HG02571 (cell line): ENCODE results near the gene RAF1.
"Not testable (repeated sequence)": the region's sequence is repeated elsewhere in the genome, so short reads cannot be mapped to it uniquely, and the experiment has no call there.

ENCODE experiments used
- ATAC-seq: cut with Tn5 transposase; IDR thresholded peaks from one replicate; pipeline ENCODE4 v1.9.1; 2021; ENCODE audit warnings: mild to moderate bottlenecking, moderate library complexity; ENCODE audit not compliant: unreplicated experiment

RAF1 gene

GRCh38 chr3:12663936-12664908 lies at the start of gene RAF1:
RAF1 (minus strand) TSS chr3:12664117; CDS start chr3:12618721, 45,396 bp downstream.
- ATAC-seq, result peak; percentile 88

DNA sequence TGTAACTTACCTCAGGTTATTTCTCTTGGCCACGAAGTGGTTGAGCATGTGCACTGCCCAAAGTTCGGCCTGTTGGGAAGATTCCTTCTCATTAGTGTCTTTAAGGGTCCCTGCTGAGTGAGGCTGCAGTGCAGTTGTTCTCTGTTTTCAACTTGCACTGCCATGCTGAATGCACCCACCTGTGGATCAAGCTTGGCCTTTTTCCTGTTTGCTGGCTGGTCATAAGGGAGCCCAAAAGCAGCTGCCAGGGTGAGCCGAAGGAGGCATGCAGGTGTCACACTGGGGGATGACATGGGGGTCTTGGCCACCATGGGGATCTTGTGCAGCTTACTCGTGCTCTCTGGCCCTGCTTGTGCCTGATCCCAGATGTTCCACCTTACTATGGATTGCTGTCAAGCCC lies 46.1 kb upstream of the RAF1 start:
- ATAC-seq, result no peak

- ATAC-seq, result no peak
These were observed 45.4 kb upstream of the RAF1 start for GRCh38 chr3:12709334-12709733.

DNA sequence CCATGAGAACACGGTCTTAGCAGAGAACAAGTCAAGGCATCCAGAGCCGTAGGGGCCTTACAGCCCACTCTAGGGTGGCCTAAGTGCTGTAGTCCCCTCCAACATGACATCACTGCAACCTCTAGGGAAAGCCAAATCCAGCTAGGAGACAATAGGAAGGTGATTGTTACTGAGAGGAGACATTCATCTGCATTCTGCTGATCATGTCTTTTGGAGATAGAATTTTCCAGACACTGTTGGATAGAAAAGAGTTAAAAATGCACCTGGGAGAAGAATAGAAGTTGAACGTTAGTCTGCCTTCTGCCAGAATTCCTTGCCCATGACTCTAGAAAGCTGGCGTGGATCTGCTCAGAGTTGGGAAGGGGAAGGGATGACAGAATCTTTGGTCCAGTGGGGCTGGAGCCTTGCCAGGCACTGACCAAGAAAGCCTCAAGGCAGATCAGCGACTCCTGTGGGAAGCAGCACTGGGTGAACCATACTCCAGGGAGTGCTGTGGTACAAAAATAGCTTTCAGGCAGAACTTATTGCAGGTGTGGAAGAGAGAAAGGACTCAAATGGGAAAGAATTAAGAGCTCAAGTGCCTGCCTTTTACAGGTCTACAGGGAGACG lies 44.8 kb upstream of the RAF1 start:
- no peak for ATAC-seq

DNA sequence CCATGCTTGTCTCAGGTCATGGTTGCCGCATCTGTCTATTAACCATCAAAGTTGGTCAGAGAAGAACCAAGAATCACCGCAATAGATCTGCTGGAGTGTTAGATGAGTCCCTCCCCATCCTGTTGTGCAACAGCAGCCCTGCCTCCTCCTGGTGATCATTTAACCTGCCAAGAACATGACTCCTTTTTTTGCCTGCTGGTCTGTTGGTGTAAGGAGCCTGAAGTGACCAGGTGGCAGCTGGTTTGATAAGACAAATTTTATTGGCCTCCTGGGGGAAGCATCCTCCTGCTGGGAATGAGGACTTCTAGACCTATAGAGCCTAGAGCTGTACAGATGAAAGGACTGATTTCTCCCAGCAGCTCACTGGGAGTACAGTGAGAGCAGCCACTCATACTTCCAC lies 43.5 kb upstream of the RAF1 start:
- no peak for ATAC-seq

DNA sequence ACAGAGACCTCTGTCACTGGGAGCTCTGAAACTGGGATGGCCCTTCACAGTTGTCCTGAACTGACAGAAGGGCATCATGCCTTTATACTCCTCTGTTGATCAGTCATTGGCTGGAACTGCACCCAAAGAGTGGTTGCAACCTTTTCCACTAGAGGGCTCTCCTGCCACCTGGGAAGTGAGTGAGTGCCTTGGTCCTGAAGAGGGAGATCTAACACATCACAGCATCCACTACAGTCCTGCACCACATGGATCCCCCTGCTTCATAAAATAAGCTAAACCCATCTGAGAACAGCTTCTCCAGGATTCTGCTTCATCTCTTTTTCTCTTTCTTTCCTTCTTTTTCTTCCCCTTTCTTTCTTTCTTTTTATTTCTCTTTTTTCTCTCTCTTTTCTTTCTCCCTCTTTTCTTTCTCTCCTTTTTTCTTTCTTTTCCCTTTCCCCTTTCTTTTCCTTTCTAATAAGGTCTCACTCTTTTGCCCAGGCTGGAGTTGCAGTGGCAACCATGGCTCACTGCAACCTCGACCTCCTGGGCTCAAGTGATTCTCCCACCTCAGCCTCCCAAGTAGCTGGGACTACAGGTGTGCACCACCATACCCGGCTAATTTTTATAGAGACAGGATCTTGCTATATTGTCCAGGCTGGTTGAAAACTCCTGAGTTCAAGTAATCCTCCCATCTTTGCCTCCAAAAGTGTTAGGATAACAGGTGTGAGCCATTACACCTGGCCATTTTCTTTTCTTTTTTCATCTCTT lies 42.8 kb upstream of the RAF1 start:
- peak; percentile 75 for ATAC-seq

DNA sequence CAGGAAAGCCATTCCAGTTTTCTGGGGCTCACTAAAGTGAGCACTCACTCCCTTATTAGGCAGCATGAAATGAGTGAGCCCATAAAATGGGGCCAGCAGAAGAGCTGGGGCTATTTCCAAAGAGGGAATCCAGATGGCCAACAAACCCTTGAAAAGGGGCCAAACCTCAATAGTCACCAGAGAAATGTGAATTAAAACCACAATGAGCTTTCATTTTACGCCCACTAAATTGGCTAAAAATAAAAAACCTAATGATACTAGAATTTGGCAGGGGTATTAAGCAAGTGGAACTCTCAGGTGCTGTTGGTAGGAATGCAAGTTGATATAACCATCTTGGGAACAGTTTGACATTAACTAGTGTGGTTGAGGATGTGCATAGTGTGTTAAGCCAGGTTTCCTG lies 42.1 kb upstream of the RAF1 start:
- ATAC-seq, result no peak

GRCh38 chr3:12705374-12705926 lies 41.5 kb upstream of the RAF1 start:
- no peak for ATAC-seq

DNA sequence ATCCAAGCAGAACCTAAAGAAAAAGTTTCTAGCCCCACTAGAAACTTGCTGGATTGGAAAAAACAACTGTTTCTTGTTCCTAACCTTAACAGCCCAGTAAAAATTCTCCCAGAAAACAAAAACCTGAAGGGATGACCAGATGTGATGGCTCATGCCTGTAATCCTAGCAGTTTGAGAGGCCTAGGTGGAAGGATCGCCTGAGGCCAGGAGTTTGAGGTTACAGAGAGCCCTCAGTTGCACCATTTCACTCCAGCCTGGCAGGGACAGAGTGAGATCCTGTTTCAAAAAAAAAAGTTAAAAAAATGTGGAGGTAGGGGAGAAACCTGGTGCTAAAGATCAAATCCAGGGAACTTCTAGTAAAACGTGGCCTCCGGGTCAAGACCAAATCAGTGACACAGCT lies 38.6 kb upstream of the RAF1 start:
- no peak for ATAC-seq

GRCh38 chr3:12701601-12702000 lies 37.7 kb upstream of the RAF1 start:
- ATAC-seq, result not testable (repeated sequence)

GRCh38 chr3:12700800-12701199 lies 36.9 kb upstream of the RAF1 start:
- ATAC-seq, result no peak

DNA sequence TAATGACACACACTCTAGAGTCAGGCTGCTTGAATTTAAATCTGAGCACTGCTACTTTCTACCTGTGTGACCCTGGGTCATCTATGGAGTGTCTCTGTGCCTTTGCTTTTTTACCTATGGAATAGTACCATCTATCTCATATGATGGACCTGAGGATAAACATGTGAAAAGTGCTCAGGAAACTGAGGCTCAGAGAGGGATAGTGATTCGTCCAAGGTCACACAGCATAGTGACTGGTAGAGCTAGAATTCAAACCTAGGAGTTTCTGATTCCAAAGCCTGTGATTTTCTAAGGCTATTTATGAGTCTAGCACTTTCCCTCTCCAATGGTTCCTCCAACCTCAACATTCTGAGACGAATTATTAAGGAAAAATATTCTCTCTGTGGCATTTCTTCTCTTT lies 32.0 kb upstream of the RAF1 start:
- ATAC-seq, result no peak

GRCh38 chr3:12695112-12695511 lies 31.2 kb upstream of the RAF1 start:
- ATAC-seq, result no peak

DNA sequence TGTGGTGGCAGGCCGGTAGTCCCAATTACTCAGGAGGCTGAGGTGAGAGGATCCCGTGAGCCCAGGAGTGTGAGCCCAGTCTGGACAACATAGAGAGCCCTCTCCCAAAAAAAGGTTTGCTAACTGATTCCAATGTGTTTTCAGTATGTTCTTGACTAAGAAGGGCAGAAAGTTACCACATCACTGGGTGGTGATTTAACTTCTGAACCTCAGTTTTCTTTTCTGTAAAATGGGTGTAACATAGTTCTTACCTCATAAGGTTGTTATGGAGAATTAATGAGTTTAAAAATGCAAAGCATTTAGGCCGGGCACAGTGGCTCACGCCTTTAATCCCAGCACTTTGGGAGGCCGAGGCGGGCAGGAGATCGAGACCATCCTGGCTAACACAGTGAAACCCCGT lies 28.5 kb upstream of the RAF1 start:
- ATAC-seq, result no peak

DNA sequence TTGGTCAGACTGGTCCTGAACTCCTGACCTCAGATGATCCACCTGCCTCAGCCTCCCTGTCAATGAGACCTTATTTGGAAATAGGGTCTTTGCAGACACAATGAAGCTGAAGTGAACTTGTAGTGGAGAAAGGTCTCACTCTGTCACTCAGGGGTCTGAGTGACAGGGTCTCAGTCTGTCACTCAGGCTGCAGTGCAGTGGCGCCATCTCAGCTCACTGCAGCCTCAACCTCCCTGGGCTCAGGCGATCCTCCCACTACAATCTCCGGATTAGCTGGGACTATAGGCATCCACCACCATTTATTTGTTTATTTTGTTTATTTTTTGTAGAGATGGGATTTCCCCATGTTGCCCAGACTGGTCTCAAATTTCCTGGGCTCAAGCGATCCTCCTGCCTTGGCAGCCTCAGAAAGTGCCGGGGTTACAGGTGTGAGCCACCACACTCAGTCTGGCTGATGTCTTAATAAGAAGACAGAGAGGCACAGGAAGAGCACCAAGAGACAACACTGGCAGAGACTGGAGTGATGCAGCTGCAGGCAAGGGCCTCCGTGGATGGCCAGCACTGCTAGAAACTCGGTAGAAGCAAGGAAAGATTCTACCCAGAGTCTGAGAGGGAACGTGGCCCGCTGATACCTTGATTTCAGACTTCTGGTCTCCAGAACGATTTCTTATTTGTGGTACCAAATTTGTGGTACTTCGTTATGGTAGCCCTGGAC lies 26.2 kb upstream of the RAF1 start:
- no peak for ATAC-seq

- no peak for ATAC-seq
These were observed 24.0 kb upstream of the RAF1 start for GRCh38 chr3:12687948-12688347.

DNA sequence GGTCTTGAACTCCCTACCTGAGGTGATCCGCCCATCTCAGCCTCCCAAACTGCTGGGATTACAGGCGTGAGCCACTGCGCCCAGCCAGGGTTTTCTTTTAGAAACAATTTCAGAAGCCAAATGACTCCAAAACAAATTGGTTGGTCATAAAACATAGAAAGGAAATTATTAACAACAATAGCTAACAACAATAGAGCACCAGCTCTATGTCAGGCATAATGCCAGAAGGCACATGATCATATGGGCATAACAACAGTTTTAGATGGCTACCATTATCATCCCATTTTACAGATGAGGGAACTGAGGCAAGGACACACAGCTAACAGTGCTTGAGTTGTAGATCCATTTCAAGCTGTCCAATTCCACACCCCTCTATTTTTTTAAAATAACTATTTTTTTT lies 22.2 kb upstream of the RAF1 start:
- no peak for ATAC-seq

DNA sequence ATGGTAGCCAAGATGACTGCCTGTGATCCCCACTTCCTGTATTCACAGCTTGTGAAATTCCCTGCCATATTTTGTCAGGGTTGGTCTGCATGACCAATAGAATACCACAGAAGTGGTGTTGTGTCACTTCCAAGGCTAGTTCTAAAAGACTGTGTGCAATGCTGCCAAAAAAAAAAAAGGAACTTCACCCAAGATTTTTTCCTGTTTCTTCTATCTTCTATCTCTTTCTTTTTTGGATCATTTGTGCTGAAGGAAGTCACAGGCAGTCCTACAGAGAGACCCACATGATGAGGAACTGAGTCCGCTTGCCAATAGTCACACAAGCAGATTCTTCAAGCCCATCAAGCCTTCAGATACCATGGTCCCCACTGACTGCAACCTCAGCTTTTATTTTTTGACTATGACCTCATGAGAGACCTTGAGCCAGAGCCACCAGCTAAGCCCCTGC lies 18.1 kb upstream of the RAF1 start:
- no peak for ATAC-seq

DNA sequence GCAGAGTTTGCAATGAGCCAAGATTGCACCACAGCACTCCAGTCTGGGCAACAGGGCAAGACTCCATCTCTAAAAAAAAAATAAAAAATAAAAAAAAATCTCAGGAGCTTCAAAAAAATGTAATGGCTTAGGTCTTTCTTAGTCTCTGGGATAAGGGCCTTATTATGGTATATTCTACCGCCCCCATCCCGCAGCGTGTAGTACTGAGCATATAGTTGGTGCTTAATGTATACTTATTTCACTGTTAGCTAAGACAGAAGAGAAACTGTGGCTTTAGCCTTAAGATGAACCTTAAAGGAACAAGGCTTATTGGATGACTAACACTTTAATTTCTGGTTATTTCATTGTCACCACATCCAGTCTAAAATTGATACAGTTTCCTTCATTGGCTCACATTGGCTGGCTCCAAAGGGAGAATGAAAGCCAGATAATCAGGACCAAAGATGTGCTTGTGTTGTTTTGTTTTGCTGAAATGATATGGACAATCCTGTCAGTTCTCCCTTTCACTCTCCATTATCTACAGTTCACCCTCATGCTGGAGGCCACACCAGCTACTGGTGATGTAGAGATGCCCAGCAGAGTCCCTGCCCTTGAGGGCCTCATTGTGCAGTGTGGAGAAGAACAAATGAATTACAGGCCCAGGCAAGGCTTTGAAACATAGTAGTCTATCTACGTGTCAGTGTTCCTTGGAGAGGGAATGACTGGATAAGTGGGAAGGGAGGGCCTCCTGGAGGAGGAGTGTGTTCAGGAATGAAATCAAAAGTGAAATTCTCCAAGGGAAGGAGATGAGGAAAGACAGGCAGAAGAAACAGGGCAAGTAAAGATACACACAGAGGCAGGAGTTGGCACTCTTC lies 17.4 kb upstream of the RAF1 start:
- no peak for ATAC-seq

- ATAC-seq, result no peak
These were observed 15.6 kb upstream of the RAF1 start for GRCh38 chr3:12679468-12679867.
